ENCODE data around the gene ZNF710.

GRCh38 chr15:90030376-90030775 is 29.3 kb downstream of the ZNF710 start:
- TF ChIP-seq CTCF (IDR thresholded peaks at IDR 0.05; ENCODE audit: low read depth, low read length, poor library complexity, severe bottlenecking) (no peak), EZH2phosphoT487 (IDR thresholded peaks at IDR 0.05; ENCODE audit: borderline replicate concordance, low read length) (no peak)
